OCI-M2 (cell line): Measurements from ENCODE around the gene LILRB2.
A peak's percentile ranks its signal among the peaks of the same experiment; 100 is the strongest.
"Not testable (repeated sequence)": the region's sequence is repeated elsewhere in the genome, so short reads cannot be mapped to it uniquely, and the experiment has no call there.

Source experiments
- DNase-seq: peaks from one replicate; lab custom pipeline; 2025; ENCODE audit not compliant: unreplicated experiment; lab: John Stamatoyannopoulos, UW

The LILRB2 gene

GRCh38 chr19:54281007-54281728 is at the start of gene LILRB2:
TSS of gene LILRB2 (minus strand) at chr19:54281110. CDS start at chr19:54280496, 614 bp downstream.
- no peak for DNase-seq

- DNase-seq, result no peak
Observed at GRCh38 chr19:54329476-54330165, 48.7 kb upstream of the LILRB2 start.

GRCh38 chr19:54328781-54329180 is 47.9 kb upstream of the LILRB2 start:
- not testable (repeated sequence) for DNase-seq

GRCh38 chr19:54325631-54326030 is 44.7 kb upstream of the LILRB2 start:
- no peak for DNase-seq

- peak; percentile 13 for DNase-seq
Observed at GRCh38 chr19:54325194-54325621, 44.3 kb upstream of the LILRB2 start.

- DNase-seq, result no peak
Observed at GRCh38 chr19:54324071-54324470, 43.2 kb upstream of the LILRB2 start.

GRCh38 chr19:54322934-54323333 is 42.0 kb upstream of the LILRB2 start:
- not testable (repeated sequence) for DNase-seq

- DNase-seq, result not testable (repeated sequence)
Observed at GRCh38 chr19:54322295-54322694, 41.4 kb upstream of the LILRB2 start.

- no peak for DNase-seq
Observed at GRCh38 chr19:54319892-54320670, 39.2 kb upstream of the LILRB2 start.

- DNase-seq, result no peak
Observed at GRCh38 chr19:54319049-54319448, 38.1 kb upstream of the LILRB2 start.

- no peak for DNase-seq
Observed at GRCh38 chr19:54317965-54318240, 37.0 kb upstream of the LILRB2 start.

- no peak for DNase-seq
Observed at GRCh38 chr19:54317108-54317964, 36.4 kb upstream of the LILRB2 start.

GRCh38 chr19:54316746-54317107 is 35.8 kb upstream of the LILRB2 start:
- DNase-seq, result no peak

- no peak for DNase-seq
Observed at GRCh38 chr19:54315956-54316355, 35.0 kb upstream of the LILRB2 start.

- DNase-seq, result no peak
Observed at GRCh38 chr19:54312436-54313377, 31.8 kb upstream of the LILRB2 start, which contains the start of gene LILRA5. TSS of gene LILRA5 (minus strand) at chr19:54313166. CDS start at chr19:54313019, 147 bp downstream.

- DNase-seq, result no peak
Observed at GRCh38 chr19:54312011-54312410, 31.1 kb upstream of the LILRB2 start.

- DNase-seq, result no peak
Observed at GRCh38 chr19:54311486-54311885, 30.6 kb upstream of the LILRB2 start.

- DNase-seq, result no peak
Observed at GRCh38 chr19:54310543-54310942, 29.6 kb upstream of the LILRB2 start.

- DNase-seq, result no peak
Observed at GRCh38 chr19:54309811-54310210, 28.9 kb upstream of the LILRB2 start.
